ENCODE measurements around the gene CYSTM1. TPM values are rescaled to one million over a fixed set of nuclear protein-coding genes. Genes with fewer than 3 reads are reported as not detected.

Gene CYSTM1
- total RNA-seq, 1 experiment from 2014 or later: 27.2 TPM

GRCh38 chr5:140181525-140181924 lies 6.5 kb downstream of the CYSTM1 start:
- Histone ChIP-seq H3K4me1 (replicated peaks; ENCODE audit: insufficient read depth) (peaks cover 17% of the 10 kb centered on the region), H3F3A (ENCODE audit: insufficient read depth, low read depth) (no peaks in the 10 kb centered on the region), H3K9me3 (ENCODE audit: insufficient read depth, low read depth) (no peaks in the 10 kb centered on the region), H3K79me2 (ENCODE audit: low read depth) (no peaks in the 10 kb centered on the region), H3K4me2 (no peak overlapping the region), H3K27ac (no peak overlapping the region), H3K36me3 (ENCODE audit: low read depth) (no peaks in the 10 kb centered on the region), H3K9me2 (ENCODE audit: insufficient read depth) (no peaks in the 10 kb centered on the region), H2AFZ (no peak overlapping the region), H3K4me3 (no peak overlapping the region), H3K27me3 (ENCODE audit: insufficient read depth, low read depth) (no peaks in the 10 kb centered on the region), H4K20me1 (ENCODE audit: insufficient read depth) (no peaks in the 10 kb centered on the region)
- CTCF ChIA-PET: no interaction called here
- no peak for DNase-seq
- TF ChIP-seq CTCF (conservative IDR thresholded peaks at IDR 0.05) (no peak), EZH2 (IDR thresholded peaks at IDR 0.05; ENCODE audit: low read depth) (no peak)
- POLR2A ChIA-PET (ENCODE audit: unreplicated experiment): no interaction called here
- intact Hi-C loops (cut with micrococcal nuclease; ENCODE audit: unreplicated experiment): no loop called here
- BruUV-seq (replicated peaks): no TSS peak

GRCh38 chr5:140182075-140182711 lies 7.2 kb downstream of the CYSTM1 start:
- TF ChIP-seq EZH2 (IDR thresholded peaks at IDR 0.05; ENCODE audit: low read depth) (no peak), CTCF (conservative IDR thresholded peaks at IDR 0.05) (no peak)
- no peak for DNase-seq
- no TSS peak for BruUV-seq (replicated peaks)
- ChIA-PET CTCF (no interaction called here), POLR2A (ENCODE audit: unreplicated experiment) (no interaction called here)
- Histone ChIP-seq H3K4me2 (no peak overlapping the region), H3K9me2 (ENCODE audit: insufficient read depth) (no peaks in the 10 kb centered on the region), H3K4me1 (replicated peaks; ENCODE audit: insufficient read depth) (peaks cover 10% of the 10 kb centered on the region), H3K27ac (no peak overlapping the region), H3K27me3 (ENCODE audit: insufficient read depth, low read depth) (no peaks in the 10 kb centered on the region), H3K36me3 (ENCODE audit: low read depth) (no peaks in the 10 kb centered on the region), H4K20me1 (ENCODE audit: insufficient read depth) (no peaks in the 10 kb centered on the region), H2AFZ (no peak overlapping the region), H3K79me2 (ENCODE audit: low read depth) (no peaks in the 10 kb centered on the region), H3F3A (ENCODE audit: insufficient read depth, low read depth) (no peaks in the 10 kb centered on the region), H3K4me3 (no peak overlapping the region), H3K9me3 (ENCODE audit: insufficient read depth, low read depth) (no peaks in the 10 kb centered on the region)
- intact Hi-C loops (cut with micrococcal nuclease; ENCODE audit: unreplicated experiment): no loop called here

GRCh38 chr5:140182803-140183367 lies 7.9 kb downstream of the CYSTM1 start:
- peaks cover 3% of the 10 kb centered on the region for H3K4me1 ChIP-seq (replicated peaks; ENCODE audit: insufficient read depth)
- no peaks in the 10 kb centered on the region for H3K36me3 ChIP-seq (ENCODE audit: low read depth)
- H3K9me2 ChIP-seq (ENCODE audit: insufficient read depth): no peaks in the 10 kb centered on the region
- H4K20me1 ChIP-seq (ENCODE audit: insufficient read depth): no peaks in the 10 kb centered on the region
- no peak overlapping the region for H3K4me2 ChIP-seq
- TF ChIP-seq CTCF (conservative IDR thresholded peaks at IDR 0.05) (no peak), EZH2 (IDR thresholded peaks at IDR 0.05; ENCODE audit: low read depth) (no peak)
- H3K4me3 ChIP-seq: no peak overlapping the region
- no peaks in the 10 kb centered on the region for H3K27me3 ChIP-seq (ENCODE audit: insufficient read depth, low read depth)
- ChIA-PET POLR2A (ENCODE audit: unreplicated experiment) (no interaction called here), CTCF (no interaction called here)
- DNase-seq: no peak
- no peaks in the 10 kb centered on the region for H3K79me2 ChIP-seq (ENCODE audit: low read depth)
- intact Hi-C loops (cut with micrococcal nuclease; ENCODE audit: unreplicated experiment): no loop called here
- no peak overlapping the region for H3K27ac ChIP-seq
- H2AFZ ChIP-seq: no peak overlapping the region
- BruUV-seq (replicated peaks): no TSS peak
- no peaks in the 10 kb centered on the region for H3F3A ChIP-seq (ENCODE audit: insufficient read depth, low read depth)
- no peaks in the 10 kb centered on the region for H3K9me3 ChIP-seq (ENCODE audit: insufficient read depth, low read depth)
